GM18873 (cell line): ENCODE results near the gene M1AP.

Source experiments
- ATAC-seq: cut with Tn5 transposase; IDR thresholded peaks from one replicate; pipeline ENCODE4 v1.9.1; 2021; ENCODE audit warnings: mild to moderate bottlenecking, moderate library complexity, moderate number of reproducible peaks; ENCODE audit not compliant: unreplicated experiment, low FRiP score

Gene M1AP

GRCh38 chr2:74528600-74529356, 119.4 kb downstream of the M1AP start:
- peak; percentile 7 for ATAC-seq

DNA sequence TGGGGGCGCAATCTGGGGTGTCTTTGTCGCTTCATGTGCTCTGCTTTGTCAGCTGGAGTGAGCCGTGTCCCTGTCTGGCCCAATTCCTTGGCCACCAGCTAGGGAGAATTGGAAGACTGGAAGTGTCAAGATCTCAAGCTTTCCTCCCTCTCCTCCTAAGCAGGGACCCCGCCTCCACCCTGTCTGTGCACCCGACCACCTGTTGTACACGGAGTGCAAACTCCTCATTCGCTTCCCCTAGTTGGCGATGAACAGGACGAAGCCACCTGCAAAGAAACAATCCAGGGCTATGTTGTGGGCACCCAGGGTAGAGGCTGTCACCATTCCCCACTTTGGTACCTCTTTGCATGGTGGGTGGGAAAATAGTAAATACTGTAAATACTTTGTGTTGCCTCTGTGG, 120.4 kb downstream of the M1AP start:
- ATAC-seq: no peak

DNA sequence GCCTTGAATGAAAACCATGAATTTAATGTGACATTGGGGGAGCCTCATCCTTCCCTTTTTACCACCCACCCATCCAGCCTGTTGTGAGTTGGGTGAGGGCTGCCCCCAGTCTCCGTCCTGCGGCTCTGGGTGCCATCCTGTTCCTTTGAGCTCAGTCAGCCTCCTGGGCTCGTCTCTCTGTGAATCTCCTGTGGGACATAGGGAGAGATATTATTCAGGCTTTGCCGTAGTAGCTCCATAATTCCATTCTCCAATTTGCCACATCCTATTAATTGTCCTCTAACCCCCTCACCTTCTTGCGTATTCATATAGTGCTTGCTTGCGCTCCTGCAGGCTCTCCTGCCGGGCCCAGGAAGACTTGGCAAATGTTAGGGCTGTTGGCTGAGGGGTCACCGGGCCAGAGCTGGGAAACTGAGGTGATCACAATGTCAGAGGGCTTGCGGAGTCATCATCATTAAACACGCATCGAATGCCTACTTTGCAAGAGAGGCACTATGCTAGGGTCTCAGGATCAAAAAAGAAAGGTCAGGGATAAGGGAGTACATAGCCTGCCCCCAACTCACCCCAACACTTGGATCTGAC, 121.4 kb downstream of the M1AP start:
- ATAC-seq: no peak

DNA sequence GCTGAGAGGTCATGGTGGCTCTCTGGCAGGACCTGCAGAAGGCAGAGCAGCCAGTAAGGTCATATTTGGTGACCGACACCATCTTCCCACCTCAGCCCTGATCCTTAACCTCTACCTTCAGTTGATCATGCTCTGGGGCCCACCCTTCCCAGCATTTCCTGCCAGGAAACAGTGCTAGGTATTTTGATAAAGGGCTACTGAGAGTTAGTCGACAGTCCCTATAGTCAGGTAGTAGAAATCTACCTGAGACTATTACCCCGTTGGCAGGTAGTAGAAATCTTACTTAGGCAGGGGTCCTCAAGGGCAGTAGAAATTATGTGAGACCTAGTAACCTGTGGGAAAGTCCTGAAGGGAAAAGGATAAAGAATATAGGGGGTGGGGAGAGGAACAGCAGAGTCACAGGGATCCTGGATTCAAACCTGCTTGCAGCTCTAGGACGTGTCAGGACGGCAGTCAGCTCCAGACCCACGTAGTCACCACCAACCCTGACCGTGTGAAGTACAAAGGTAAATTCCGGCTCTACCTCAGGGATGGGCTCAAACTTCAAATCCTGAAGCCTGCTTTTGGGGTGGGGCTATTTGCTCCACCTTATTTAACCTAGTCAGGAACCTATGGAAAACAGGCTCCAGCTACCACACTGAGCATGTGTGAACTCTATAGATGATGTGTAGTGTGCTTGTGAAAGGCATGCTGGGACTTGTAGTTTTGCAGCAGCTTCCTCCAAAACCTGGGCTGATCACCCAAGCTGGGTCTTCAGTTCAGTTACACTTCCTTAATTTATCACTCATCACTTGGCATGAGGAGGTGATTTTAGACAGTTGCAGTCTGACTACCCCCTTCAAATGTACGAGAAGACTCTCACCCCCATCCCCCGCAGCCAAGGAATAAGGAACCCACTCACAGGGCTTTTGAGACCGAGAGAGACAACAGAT, 122.1 kb downstream of the M1AP start, which contains the start of gene DQX1:
Gene DQX1, minus strand, starts transcription at position 515 of the 932 bp plus-strand sequence. Its CDS starts 502 bp downstream, at position 13.
- no peak for ATAC-seq

- no peak for ATAC-seq
Observed at GRCh38 chr2:74524955-74525716, 123.0 kb downstream of the M1AP start.

DNA sequence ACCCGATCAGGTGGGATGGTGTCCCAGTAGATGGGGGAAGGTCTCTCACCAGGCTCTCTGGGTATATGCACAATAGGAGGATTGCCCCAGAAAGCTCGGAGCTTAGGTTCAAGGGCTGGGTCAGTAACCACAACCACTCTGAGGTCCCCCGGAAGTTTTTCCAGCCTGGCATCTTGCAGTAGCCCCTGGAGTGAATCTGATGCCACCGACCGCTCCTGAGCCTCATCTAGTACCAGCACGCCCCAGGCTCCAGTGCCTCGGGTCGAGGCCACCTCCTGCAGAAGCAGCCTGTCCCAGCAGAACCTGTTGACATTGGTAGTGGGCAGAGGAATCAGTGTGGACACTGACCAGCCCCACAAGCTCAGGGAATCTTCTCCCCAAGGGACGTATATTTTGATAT, 124.1 kb downstream of the M1AP start:
- no peak for ATAC-seq

GRCh38 chr2:74522516-74522915, 125.6 kb downstream of the M1AP start:
- ATAC-seq: no peak

GRCh38 chr2:74516650-74517049, 131.5 kb downstream of the M1AP start:
- ATAC-seq: no peak

DNA sequence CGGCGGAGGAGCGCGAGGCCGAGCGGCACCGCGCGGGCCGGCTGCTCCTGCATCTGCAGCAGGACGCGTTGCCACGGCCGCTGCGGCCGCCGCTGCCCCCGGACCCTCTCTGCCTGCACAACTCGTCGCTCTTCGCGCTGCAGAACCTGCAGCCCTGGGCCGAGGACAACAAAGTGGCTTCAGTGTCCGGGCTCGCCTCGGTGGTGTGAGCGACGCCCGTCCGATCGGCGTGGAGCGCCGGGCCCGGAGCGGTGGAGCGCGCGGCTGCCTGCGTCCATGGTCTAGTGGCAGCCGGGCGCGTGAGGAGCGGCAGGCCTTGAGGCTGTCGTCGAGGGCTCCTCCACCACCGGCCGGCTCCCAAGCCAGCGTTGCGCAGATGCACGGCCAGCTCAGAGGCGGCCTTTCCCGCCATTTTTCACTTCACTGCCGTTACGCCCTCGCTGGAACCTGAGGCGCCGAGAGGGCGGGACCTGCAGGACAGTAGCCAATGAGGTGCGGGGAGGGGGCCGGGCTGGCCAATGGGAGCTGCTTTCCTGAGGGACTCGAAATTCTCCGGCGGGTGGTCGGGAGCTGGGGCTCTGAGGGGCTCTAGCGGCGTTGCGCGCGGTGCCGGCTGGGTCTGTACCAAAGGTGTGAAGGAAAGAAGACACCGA, 132.0 kb downstream of the M1AP start:
- no peak for ATAC-seq

DNA sequence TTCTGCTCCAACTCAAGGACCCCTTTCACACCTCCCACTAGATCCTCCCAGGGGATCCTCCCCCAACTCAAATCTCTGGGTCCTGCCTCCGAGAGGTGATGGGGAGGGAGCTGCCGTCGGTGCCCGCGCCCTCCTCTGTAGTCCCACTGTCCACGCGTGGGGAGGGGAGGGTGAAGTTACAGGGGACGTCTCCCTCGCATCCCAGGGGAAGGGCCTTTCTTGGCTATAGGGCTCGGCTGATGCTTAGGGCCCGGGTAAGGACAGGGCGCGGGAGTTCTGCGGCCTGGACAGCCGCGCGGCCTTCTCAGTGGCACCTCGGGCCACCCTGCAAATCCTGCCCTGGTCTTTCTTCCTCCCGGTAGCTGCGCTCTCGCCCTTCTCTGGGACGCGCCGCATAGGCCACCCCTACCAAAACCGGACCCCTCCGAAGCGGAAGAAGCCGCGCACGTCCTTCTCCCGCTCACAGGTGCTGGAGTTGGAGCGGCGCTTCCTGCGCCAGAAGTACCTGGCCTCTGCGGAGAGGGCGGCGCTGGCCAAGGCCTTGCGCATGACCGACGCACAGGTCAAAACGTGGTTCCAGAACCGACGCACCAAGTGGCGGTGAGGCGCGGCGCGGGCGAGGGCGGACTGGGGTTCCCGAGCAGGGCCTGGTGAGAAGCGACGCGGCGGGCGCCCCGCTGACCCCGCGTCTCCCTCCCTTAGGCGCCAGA, 132.7 kb downstream of the M1AP start:
- ATAC-seq: no peak

- ATAC-seq: no peak
Observed at GRCh38 chr2:74514368-74515270, 133.5 kb downstream of the M1AP start, which contains the start of gene TLX2. TLX2 (plus strand) TSS chr2:74514450; CDS start chr2:74514807, 357 bp downstream.

GRCh38 chr2:74513605-74514367, 134.3 kb downstream of the M1AP start:
- no peak for ATAC-seq

DNA sequence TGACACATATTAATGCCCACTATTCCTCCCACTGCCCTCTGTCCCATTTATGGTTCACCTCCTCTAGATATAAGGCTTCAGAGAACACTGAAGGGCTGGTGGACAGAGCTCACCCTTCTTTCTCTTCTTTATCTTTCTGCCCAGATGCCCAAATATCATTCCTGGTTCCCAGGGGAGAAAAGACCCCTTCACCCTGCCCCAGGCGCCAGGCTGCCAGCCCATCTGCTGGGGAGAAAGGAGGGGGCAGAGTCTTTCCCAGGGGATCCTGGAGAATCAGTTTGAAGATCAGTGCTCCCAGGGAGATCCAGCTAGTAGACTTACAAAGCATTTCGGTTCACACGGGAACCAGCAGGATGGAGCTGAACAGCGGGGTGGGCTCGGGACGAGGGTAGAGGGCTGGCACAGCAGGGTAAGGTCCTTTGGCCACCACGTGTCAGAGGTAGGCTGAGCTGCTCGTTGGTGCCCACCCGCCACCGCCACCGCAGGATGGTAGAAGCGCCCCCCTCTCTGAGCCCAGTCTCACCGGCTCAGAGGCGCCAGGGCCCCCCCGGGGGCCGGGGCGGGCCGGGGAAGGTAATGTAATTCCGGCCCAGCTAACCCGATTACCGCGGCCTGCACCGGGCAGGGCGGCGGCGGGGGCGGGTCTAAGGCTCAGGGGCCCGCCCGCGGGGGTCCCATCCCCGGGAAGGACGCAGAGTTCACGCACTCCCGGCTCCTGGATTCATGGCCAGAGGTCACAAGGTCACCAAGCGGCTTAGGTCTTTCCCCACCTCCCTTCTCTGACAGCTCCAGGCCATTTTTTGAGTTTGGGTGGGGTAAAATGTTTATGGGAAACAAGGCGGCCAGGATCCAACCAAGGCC, 135.2 kb downstream of the M1AP start:
- ATAC-seq: no peak

- ATAC-seq: no peak
Observed at GRCh38 chr2:74511104-74511989, 136.8 kb downstream of the M1AP start.

GRCh38 chr2:74510272-74510671, 137.9 kb downstream of the M1AP start:
- ATAC-seq: no peak
